Measurements from ENCODE around the gene FBLN7.

FBLN7 gene

DNA sequence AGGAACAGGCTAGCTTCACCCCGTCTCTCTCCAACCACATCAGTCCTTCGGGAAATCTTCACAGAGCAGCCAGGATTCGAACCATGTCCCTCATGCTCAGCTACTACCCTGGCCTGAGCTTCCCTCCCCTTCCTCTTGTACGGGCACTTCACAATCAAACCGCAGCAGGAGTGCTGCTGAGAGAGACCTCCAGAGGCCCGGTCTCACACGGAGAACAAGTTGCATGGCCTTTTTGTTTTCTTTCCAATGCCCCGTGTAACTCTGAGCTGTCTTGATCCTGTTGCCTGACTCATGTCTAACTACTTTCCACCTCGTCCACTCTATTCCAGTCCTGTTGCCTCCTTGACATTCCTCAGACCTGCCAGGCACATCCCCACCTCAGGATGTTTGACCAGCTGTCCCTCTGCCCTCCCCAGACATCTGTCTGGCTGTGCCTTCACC, 25.4 kb downstream of the FBLN7 start:
- TF ChIP-seq TAF1 (IDR thresholded peaks at IDR 0.05; ENCODE audit: borderline replicate concordance, insufficient read depth, low read length) = no peak
- TF ChIP-seq SIN3A (IDR thresholded peaks at IDR 0.05; ENCODE audit: borderline replicate concordance, insufficient read depth, low read length) = no peak
- TF ChIP-seq FOXP2 (optimal IDR thresholded peaks at IDR 0.05; ENCODE audit: borderline replicate concordance, extremely low read depth, extremely low read length, insufficient read depth) = no peak
- no peak for TF ChIP-seq POLR2AphosphoS5 (IDR thresholded peaks at IDR 0.05; ENCODE audit: low read depth, low read length)
- TF ChIP-seq, protein P1, sequence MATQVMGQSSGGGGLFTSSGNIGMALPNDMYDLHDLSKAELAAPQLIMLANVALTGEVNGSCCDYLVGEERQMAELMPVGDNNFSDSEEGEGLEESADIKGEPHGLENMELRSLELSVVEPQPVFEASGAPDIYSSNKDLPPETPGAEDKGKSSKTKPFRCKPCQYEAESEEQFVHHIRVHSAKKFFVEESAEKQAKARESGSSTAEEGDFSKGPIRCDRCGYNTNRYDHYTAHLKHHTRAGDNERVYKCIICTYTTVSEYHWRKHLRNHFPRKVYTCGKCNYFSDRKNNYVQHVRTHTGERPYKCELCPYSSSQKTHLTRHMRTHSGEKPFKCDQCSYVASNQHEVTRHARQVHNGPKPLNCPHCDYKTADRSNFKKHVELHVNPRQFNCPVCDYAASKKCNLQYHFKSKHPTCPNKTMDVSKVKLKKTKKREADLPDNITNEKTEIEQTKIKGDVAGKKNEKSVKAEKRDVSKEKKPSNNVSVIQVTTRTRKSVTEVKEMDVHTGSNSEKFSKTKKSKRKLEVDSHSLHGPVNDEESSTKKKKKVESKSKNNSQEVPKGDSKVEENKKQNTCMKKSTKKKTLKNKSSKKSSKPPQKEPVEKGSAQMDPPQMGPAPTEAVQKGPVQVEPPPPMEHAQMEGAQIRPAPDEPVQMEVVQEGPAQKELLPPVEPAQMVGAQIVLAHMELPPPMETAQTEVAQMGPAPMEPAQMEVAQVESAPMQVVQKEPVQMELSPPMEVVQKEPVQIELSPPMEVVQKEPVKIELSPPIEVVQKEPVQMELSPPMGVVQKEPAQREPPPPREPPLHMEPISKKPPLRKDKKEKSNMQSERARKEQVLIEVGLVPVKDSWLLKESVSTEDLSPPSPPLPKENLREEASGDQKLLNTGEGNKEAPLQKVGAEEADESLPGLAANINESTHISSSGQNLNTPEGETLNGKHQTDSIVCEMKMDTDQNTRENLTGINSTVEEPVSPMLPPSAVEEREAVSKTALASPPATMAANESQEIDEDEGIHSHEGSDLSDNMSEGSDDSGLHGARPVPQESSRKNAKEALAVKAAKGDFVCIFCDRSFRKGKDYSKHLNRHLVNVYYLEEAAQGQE (IDR thresholded peaks at IDR 0.05; ENCODE audit: insufficient read depth in 1 of 2, low read depth in 2 of 2, low read length in 2 of 2) = no peak

DNA sequence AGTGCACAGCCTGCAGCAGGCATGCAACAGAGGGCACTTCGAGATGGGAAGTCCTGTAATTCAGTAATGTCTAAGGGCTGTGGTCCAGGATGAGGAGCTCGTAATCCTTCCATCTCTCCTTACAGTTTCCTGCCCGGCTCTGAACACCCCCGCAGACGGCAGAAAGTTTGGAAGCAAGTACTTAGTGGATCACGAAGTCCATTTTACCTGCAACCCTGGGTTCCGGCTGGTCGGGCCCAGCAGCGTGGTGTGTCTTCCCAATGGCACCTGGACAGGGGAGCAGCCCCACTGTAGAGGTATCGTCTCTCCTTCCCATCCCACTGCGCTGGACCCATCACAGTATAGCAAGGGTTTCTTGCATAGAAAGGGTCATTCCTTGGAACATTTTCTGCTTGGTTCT, 26.7 kb downstream of the FBLN7 start:
- TF ChIP-seq SIN3A (IDR thresholded peaks at IDR 0.05; ENCODE audit: borderline replicate concordance, insufficient read depth, low read length) (no peak), TAF1 (IDR thresholded peaks at IDR 0.05; ENCODE audit: borderline replicate concordance, insufficient read depth, low read length) (no peak), FOXP2 (optimal IDR thresholded peaks at IDR 0.05; ENCODE audit: borderline replicate concordance, extremely low read depth, extremely low read length, insufficient read depth) (no peak)
- TF ChIP-seq, protein P1 (IDR thresholded peaks at IDR 0.05; ENCODE audit: insufficient read depth in 1 of 2, low read depth in 2 of 2, low read length in 2 of 2) = no peak

DNA sequence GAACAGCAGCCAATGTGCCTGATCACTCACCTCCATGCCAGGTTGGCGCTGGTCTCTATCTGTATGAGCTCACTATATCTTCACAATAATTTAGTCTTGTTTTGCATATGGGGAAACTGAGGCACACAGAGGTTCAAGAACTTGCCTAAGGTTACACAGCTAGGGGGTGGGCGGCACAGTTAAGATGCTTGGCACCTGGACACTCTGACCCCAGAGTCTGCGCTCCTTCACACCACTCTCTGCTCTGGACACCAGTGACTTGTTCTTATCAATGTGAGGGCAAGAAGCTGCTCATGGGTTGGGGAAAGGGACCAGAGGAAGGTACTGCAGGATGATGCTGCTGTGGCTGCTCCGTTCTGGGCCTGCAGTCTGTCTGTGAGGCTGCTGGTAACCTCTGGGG, 27.1 kb downstream of the FBLN7 start:
- no peak for TF ChIP-seq FOXP2 (optimal IDR thresholded peaks at IDR 0.05; ENCODE audit: borderline replicate concordance, extremely low read depth, extremely low read length, insufficient read depth)
- TF ChIP-seq TAF1 (IDR thresholded peaks at IDR 0.05; ENCODE audit: borderline replicate concordance, insufficient read depth, low read length) = no peak
- TF ChIP-seq POLR2AphosphoS5 (IDR thresholded peaks at IDR 0.05; ENCODE audit: low read depth, low read length) = no peak
- no peak for TF ChIP-seq SIN3A (IDR thresholded peaks at IDR 0.05; ENCODE audit: borderline replicate concordance, insufficient read depth, low read length)
- TF ChIP-seq, protein P1 (IDR thresholded peaks at IDR 0.05; ENCODE audit: insufficient read depth in 1 of 2, low read depth in 2 of 2, low read length in 2 of 2) = no peak

DNA sequence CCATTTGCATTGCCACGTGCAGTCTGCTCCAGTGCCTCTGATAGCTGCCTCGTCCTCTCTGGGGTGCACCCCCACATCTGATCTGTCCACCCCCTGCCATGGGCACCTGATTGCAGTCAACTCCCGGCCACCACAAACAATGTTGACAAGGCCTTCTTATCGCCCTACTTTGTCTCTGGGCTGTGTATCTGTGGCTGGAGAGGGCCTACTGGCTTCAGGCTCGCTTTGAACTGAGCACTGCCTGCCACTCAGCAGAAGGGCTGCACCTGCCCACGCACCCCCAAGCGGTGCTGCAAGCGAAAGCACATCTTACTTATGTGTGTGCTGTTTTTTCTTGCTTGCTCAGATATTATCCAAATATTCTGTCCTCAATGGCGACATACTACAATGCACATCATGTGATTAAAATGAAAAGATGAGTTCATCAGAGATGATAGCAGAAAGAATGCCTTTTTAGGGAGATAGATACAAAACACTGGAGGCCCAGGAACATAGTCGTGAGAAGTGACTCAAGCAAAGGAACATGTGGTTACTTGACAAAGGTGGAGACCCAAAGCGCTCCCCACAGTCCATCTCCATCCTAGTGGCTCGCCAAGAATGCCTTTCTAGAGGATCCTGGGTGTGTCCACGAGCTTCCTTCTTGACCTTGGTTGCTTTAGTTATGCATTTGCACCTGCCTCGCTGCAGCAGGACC, 28.8 kb downstream of the FBLN7 start:
- TF ChIP-seq SIN3A (IDR thresholded peaks at IDR 0.05; ENCODE audit: borderline replicate concordance, insufficient read depth, low read length) = no peak
- no peak for TF ChIP-seq TAF1 (IDR thresholded peaks at IDR 0.05; ENCODE audit: borderline replicate concordance, insufficient read depth, low read length)
- TF ChIP-seq FOXP2 (optimal IDR thresholded peaks at IDR 0.05; ENCODE audit: borderline replicate concordance, extremely low read depth, extremely low read length, insufficient read depth) = no peak
- TF ChIP-seq POLR2AphosphoS5 (IDR thresholded peaks at IDR 0.05; ENCODE audit: low read depth, low read length) = no peak
- TF ChIP-seq, protein P1 (IDR thresholded peaks at IDR 0.05; ENCODE audit: insufficient read depth in 1 of 2, low read depth in 2 of 2, low read length in 2 of 2) = no peak
